Stimulated activated naive B cell treated with anti-CD40 and anti-IgM and Interleukin-4, amounts not matched to agents 10 μg/mL and 1 μg/mL and 100 μg/mL, for 72 hours (primary cell): ENCODE data around the gene MVD.
"Not testable (repeated sequence)": the region's sequence is repeated elsewhere in the genome, so short reads cannot be mapped to it uniquely, and the experiment has no call there.

Experiments used
- ATAC-seq, 2 donors: fragments of 150-1000 bp; cut with Tn5 transposase; replicated peaks; 2 replicates each; pipeline ENCODE4 v1.10.0; 2021; ENCODE audit warnings: moderate library complexity in 1 of 2
- DNase-seq: peaks from one replicate; pipeline ENCODE4 v3.0.0; 2021
- H3K27ac Mint-ChIP-seq: one replicate; pipeline ENCODE4 v1.8.0; 2022; ENCODE audit warnings: mild to moderate bottlenecking, mixed read lengths
- H3K27me3 Mint-ChIP-seq, 2 donors: one replicate each; pipeline ENCODE4 v1.8.0; 2022; ENCODE audit warnings: mixed read lengths in 2 of 2
- H3K36me3 Mint-ChIP-seq, 2 donors: one replicate each; pipeline ENCODE4 v1.8.0; 2022; ENCODE audit warnings: mixed read lengths in 2 of 2, mild to moderate bottlenecking in 1 of 2
- H3K4me1 Mint-ChIP-seq, 2 donors: one replicate each; pipeline ENCODE4 v1.8.0; 2022; ENCODE audit warnings: mixed read lengths in 2 of 2, mild to moderate bottlenecking in 1 of 2
- H3K4me3 Mint-ChIP-seq, 2 donors: one replicate each; pipeline ENCODE4 v1.8.0; 2022; ENCODE audit warnings: mild to moderate bottlenecking in 2 of 2, mixed read lengths in 2 of 2, moderate library complexity in 1 of 2
- H3K9me3 Mint-ChIP-seq, 2 donors: one replicate each; pipeline ENCODE4 v1.8.0; 2022; ENCODE audit warnings: mixed read lengths in 2 of 2, mild to moderate bottlenecking in 1 of 2

Gene MVD

DNA sequence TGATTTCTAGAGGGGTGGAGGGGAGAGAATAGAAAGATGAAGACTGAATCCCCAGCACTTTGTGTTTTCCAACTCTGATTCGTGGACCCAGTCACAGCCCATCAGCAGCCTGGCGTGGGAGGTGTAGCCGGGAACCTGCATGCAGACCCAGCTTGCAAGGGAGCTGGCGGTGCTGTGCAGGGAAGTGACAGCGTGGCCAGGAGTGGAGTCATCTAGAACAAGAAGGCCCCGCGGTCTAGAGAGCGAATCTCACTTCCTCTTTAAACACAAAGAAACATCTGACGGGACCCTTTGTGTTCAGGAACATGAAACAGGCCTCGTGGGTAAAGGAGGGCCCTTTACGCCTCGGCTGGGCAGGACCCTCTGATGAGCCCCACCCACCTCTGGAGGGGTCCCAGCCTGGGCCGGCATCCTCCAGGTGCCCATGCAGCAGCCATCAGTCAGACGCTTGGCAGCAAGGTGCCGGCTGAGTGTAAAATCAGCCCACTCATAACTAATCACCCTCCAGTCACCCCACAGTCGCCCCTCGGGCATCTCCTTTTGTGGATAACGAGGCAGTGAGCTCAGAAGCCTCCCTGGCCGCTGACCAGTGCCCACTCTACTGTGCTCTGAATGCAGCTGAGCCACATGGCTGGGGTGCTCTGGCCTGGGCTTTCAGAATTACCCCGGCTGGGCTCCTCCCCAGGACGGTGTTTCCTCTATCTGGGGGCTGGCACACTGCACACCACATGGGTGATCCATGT, 19.0 kb upstream of the MVD start:
- no peaks in the 10 kb centered on the region for H3K27me3 Mint-ChIP-seq
- peak overlapping the region; percentile 62 to 80 for H3K4me3 Mint-ChIP-seq
- peaks cover 0 to 8% of the 10 kb centered on the region in 2 donors for H3K36me3 Mint-ChIP-seq

GRCh38 chr16:88681084-88681680, 18.3 kb upstream of the MVD start:
- H3K4me1 Mint-ChIP-seq = peaks cover 23 to 52% of the 10 kb centered on the region in 2 donors

More for the DNA sequence above, 19.0 kb upstream of the MVD start:
- peaks cover 23 to 55% of the 10 kb centered on the region in 2 donors for H3K4me1 Mint-ChIP-seq
- peak; percentile 89 for ATAC-seq
- peak overlapping the region; percentile 99 for H3K27ac Mint-ChIP-seq
- H3K9me3 Mint-ChIP-seq = no peaks in the 10 kb centered on the region
- peak; percentile 87 for DNase-seq

DNA sequence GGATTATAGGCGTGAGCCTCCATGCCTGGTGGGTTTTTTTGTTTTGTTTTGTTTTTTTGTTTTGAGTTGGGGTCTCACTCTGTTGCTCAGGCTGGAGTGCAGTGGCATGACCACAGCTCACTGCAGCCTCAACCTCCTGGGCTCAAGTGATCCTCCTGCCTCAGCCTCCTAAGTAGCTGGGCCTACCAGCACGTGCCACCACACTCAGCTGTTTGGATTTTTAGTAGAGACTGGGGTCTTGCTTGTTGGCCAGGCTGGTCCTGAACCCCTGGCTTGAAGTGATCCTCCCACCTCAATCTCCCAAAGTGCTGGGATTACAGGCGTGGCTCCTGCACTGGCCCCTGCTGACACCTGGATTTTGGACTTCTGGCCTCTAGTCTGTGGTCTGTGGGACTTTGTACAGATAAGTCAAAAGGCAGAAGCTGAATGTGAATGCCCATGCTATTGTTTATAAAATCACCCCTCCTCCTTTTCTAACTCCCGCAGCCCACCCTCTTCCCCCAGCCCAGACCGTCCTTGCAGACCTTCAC, 17.7 kb upstream of the MVD start:
- ATAC-seq (no peak), DNase-seq (no peak)
- Mint-ChIP-seq H3K4me1 (peaks cover 23 to 51% of the 10 kb centered on the region in 2 donors), H3K9me3 (no peaks in the 10 kb centered on the region), H3K27ac (no peak overlapping the region), H3K4me3 (peak overlapping the region in 1 of 2 donors; percentile 62), H3K36me3 (peaks cover 4 to 13% of the 10 kb centered on the region in 2 donors), H3K27me3 (no peaks in the 10 kb centered on the region)

More at GRCh38 chr16:88681084-88681680, 18.3 kb upstream of the MVD start:
- no peak for DNase-seq
- Mint-ChIP-seq H3K4me3 (peak overlapping the region; percentile 62 to 80), H3K36me3 (peaks cover 0 to 13% of the 10 kb centered on the region in 2 donors), H3K27ac (peak overlapping the region; percentile 99), H3K9me3 (no peaks in the 10 kb centered on the region), H3K27me3 (no peaks in the 10 kb centered on the region)
- peak; percentile 25 to 40 for ATAC-seq

- DNase-seq = no peak
- Mint-ChIP-seq H3K27me3 (no peaks in the 10 kb centered on the region), H3K4me1 (peaks cover 19 to 32% of the 10 kb centered on the region in 2 donors), H3K36me3 (peaks cover 19 to 23% of the 10 kb centered on the region in 2 donors), H3K27ac (no peak overlapping the region), H3K4me3 (no peak overlapping the region), H3K9me3 (no peaks in the 10 kb centered on the region)
- no peak for ATAC-seq
Observed at GRCh38 chr16:88678224-88678979, 15.5 kb upstream of the MVD start.

DNA sequence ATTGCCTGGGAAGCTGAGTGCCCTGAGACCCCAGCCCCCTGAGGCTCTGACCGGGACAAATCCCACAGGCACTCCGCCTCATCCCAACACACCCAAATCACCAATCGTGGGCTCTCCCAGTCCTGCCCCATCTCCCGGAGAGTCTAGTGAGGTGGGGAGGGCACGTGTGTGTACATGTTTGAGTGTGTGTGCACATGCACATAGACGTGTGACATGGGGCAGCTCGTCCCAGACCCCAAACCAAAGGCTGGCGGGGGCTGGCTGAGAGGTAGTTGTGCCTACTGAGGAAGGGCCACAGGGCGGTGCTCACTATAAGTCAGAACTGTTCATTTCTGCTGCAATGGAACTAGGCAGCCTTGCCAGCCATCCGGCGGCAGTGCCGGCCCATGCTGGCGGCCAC, 14.8 kb upstream of the MVD start:
- Mint-ChIP-seq H3K27ac (no peak overlapping the region), H3K27me3 (no peaks in the 10 kb centered on the region), H3K4me3 (no peak overlapping the region)

GRCh38 chr16:88676502-88677242, 13.8 kb upstream of the MVD start:
- DNase-seq (no peak), ATAC-seq (no peak)
- H3K27ac Mint-ChIP-seq = no peak overlapping the region
- H3K27me3 Mint-ChIP-seq = no peaks in the 10 kb centered on the region
- no peak overlapping the region for H3K4me3 Mint-ChIP-seq
- H3K36me3 Mint-ChIP-seq = peaks cover 19 to 25% of the 10 kb centered on the region in 2 donors
- no peaks in the 10 kb centered on the region for H3K9me3 Mint-ChIP-seq
- H3K4me1 Mint-ChIP-seq = peaks cover 10 to 15% of the 10 kb centered on the region in 2 donors

More for the DNA sequence above, 14.8 kb upstream of the MVD start:
- ATAC-seq (no peak), DNase-seq (no peak)
- peaks cover 19 to 25% of the 10 kb centered on the region in 2 donors for H3K36me3 Mint-ChIP-seq
- peaks cover 17 to 25% of the 10 kb centered on the region in 2 donors for H3K4me1 Mint-ChIP-seq
- no peaks in the 10 kb centered on the region for H3K9me3 Mint-ChIP-seq

DNA sequence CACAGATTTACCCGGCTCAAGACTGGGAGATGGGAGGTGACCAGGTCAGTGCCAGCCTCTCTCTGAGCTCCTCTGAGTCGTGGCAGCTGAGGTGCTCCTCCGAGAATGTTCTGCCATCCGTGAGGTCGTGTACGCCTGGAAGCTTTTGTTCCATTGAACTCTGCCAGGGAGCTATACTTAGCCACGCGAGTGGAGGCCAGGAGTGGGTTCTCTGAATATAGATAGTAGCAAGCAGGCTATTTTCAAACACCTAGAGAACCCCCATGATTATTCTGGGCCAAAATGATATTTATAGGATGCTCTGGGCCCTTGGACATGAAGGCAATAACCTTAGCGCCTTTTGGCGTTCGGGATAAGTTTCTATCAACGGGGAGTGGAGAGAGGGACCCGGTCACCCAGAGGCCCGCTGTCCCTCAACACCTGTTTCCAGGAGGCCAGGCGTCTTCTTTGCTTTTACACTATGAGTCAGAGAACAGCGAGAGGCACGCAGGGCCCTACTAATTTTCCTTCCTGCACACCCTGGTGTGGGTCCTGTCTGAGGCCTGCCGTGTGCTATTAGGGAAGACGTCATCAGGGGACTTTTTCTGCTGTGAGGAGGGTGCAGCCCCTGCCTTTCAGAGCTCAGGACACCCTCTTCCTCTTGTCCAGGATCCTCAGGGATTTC, 11.0 kb upstream of the MVD start:
- Mint-ChIP-seq H3K9me3 (no peaks in the 10 kb centered on the region), H3K27me3 (no peaks in the 10 kb centered on the region), H3K4me1 (no peaks in the 10 kb centered on the region), H3K36me3 (peaks cover 22 to 26% of the 10 kb centered on the region in 2 donors), H3K27ac (peak overlapping the region; percentile 17), H3K4me3 (no peak overlapping the region)
- ATAC-seq (peak in 1 of 2 donors; percentile 41), DNase-seq (no peak)

DNA sequence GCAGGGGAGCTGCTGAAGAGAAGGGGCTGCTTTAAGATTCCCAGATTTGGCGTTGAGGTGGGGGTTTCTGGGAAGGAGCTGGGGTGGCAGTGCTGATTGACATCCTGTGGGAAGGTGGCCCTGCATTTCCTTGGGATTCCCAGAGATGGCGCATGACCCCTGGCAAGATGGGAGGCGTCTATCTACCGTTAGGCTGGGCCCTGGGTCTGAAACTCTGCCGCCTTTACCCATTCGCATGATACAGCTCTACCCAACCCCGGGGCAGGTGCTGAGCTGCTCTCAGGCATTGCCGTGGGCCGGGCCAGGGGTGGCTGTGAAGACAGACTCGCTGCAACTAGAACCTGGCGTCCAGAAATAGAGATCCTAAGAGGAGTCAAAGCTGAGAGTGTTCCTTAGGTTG, 9.9 kb upstream of the MVD start:
- ATAC-seq (no peak), DNase-seq (no peak)
- Mint-ChIP-seq H3K9me3 (no peaks in the 10 kb centered on the region), H3K4me3 (no peak overlapping the region), H3K36me3 (peaks cover 30 to 31% of the 10 kb centered on the region in 2 donors), H3K27ac (no peak overlapping the region), H3K27me3 (no peaks in the 10 kb centered on the region), H3K4me1 (no peaks in the 10 kb centered on the region)

- ATAC-seq = no peak
- no peak overlapping the region for H3K27ac Mint-ChIP-seq
- H3K4me1 Mint-ChIP-seq = peaks cover 2 to 7% of the 10 kb centered on the region in 2 donors
- DNase-seq = no peak
- H3K9me3 Mint-ChIP-seq = no peaks in the 10 kb centered on the region
- peaks cover 31 to 37% of the 10 kb centered on the region in 2 donors for H3K36me3 Mint-ChIP-seq
- no peaks in the 10 kb centered on the region for H3K27me3 Mint-ChIP-seq
- no peak overlapping the region for H3K4me3 Mint-ChIP-seq
Observed at GRCh38 chr16:88671806-88672205, 8.9 kb upstream of the MVD start.

DNA sequence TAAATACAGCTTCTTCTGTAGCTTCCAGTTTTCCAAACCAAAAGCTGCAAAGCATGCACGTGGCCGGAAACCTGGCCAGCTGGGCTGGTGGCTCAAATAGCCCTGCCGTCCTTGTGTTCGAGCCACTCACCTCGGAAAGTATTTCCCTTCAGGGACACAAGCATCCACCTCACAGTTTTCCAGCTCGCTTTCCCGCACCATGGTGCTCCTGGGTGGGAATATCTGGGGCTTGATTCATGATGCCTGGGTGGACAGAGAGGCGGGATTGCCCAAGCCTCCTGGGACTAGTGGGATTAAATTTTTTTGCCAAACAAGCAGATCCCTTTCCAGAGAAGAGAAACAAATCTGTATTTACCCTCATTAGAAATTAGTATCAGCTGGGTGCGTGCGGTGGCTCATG, 7.1 kb upstream of the MVD start:
- Mint-ChIP-seq H3K9me3 (no peaks in the 10 kb centered on the region), H3K36me3 (peaks cover 26 to 38% of the 10 kb centered on the region in 2 donors), H3K27ac (no peak overlapping the region), H3K4me1 (peaks cover 4 to 10% of the 10 kb centered on the region in 2 donors), H3K4me3 (no peak overlapping the region), H3K27me3 (no peaks in the 10 kb centered on the region)
- ATAC-seq = no peak
- DNase-seq = no peak

- Mint-ChIP-seq H3K4me1 (peaks cover 6 to 13% of the 10 kb centered on the region in 2 donors), H3K36me3 (peaks cover 24 to 36% of the 10 kb centered on the region in 2 donors)
- not testable (repeated sequence) for H3K27me3 Mint-ChIP-seq, H3K4me3 Mint-ChIP-seq, H3K9me3 Mint-ChIP-seq, DNase-seq, ATAC-seq, H3K27ac Mint-ChIP-seq
Observed at GRCh38 chr16:88669493-88669892, 6.6 kb upstream of the MVD start.

DNA sequence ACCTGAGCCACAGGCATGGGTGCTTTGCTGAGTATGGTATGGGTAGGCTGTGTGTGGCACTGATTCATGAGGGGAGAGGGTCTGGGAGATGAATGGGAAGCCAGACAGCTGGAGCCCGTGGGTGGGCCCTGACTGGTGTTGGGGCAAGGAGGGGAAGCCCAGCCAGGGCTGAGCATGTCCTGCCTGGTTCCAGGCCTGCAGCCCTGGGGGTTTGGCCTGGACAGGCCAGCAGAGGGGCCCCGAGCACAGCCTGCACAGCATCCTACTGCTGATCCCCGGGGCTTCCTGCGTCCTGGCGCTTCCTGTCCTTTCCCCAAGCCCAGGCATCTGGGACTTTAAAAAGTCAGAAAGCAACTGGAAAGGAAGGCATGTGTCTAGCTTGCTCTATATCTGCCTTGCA, 4.6 kb upstream of the MVD start:
- peaks cover 20 to 26% of the 10 kb centered on the region in 2 donors for H3K36me3 Mint-ChIP-seq
- ATAC-seq (no peak), DNase-seq (no peak)
- H3K9me3 Mint-ChIP-seq = no peaks in the 10 kb centered on the region
- H3K4me1 Mint-ChIP-seq = peaks cover 9 to 19% of the 10 kb centered on the region in 2 donors
- H3K27ac Mint-ChIP-seq = no peak overlapping the region
- no peaks in the 10 kb centered on the region for H3K27me3 Mint-ChIP-seq
- no peak overlapping the region for H3K4me3 Mint-ChIP-seq

DNA sequence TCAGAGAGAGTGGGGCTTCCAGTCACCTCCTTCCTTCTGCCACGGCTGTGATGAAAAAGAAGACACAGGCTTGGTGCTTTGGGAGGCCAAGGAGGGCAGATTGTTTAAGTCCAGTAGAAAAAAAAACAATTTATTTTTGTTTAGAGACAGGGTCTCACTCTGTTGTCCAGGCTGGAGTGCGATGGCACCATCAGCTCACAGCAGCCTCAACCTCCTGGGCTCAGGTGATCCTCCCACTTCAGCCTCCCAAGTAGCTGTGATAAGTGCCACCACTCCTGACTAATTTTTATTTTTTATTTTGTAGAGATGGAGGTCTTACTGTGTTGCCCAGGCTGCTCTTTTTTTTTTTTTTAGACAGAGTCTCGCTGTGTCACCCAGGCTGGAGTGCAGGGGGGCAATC, 2.7 kb upstream of the MVD start:
- Mint-ChIP-seq H3K36me3 (peaks cover 29 to 30% of the 10 kb centered on the region in 2 donors), H3K4me3 (no peak overlapping the region), H3K4me1 (peaks cover 16 to 34% of the 10 kb centered on the region in 2 donors), H3K9me3 (no peaks in the 10 kb centered on the region), H3K27ac (no peak overlapping the region), H3K27me3 (no peaks in the 10 kb centered on the region)
- ATAC-seq = no peak
- no peak for DNase-seq
